HG03378 (cell line): ENCODE data around the gene CLCA1.

Experiments
- ATAC-seq: cut with Tn5 transposase; IDR thresholded peaks from one replicate; pipeline ENCODE4 v1.9.1; 2021; ENCODE audit warnings: mild to moderate bottlenecking, moderate library complexity; ENCODE audit not compliant: unreplicated experiment

The CLCA1 gene

DNA sequence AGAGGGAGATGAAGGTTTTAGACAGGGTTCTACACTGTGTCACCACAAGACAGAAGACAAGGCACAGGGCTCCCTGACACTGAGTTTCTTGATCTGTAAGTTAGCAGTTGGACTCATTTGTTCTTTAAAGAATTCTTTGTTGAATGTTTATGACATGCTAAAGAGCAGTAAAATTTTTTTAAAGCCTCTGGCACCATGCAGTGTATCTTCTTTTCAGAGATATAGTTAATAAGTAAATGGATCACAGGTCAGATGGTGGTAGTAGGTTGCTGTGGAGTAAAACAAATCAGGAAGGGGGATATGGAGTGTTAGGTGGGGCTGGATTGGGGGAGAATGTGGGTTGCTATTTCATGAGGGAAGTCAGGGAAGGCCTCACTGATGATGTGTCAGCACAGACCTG, 80.1 kb downstream of the CLCA1 start:
- no peak for ATAC-seq
